GM23338 (cell line): Measurements from ENCODE around the gene TLR9. TPM values are rescaled to one million over a fixed set of nuclear protein-coding genes. Genes with fewer than 3 reads are reported as not detected.

Source experiments
- ATAC-seq: fragments of 200-7000 bp; cut with Tn5 transposase; 3 replicates; pipeline ENCODE4 v1.9.1; 2020
- DNase-seq: peaks from one replicate; pipeline ENCODE4 v3.0.0-alpha.2; 2015; ENCODE audit warnings: low spot score
- H2AFZ ChIP-seq: fragments of 200-600 bp; sonication (generic); 2 replicates; pipeline ENCODE4 v1.8.0; 2016; ENCODE audit warnings: antibody characterized with exemption, mild to moderate bottlenecking, moderate library complexity
- H3F3A ChIP-seq: fragments of 200-600 bp; sonication (generic); replicated peaks from 2 replicates; pipeline ENCODE4 v1.8.0; 2017; ENCODE audit warnings: antibody characterized with exemption, mixed run types, low read depth
- H3K27ac ChIP-seq: fragments of 200-600 bp; sonication (generic); 2 replicates; pipeline ENCODE4 v1.6.1; 2016; ENCODE audit warnings: low read depth
- H3K27me3 ChIP-seq: fragments of 200-600 bp; sonication (generic); 2 replicates; pipeline ENCODE4 v1.8.0; 2016; ENCODE audit warnings: mild to moderate bottlenecking, mixed run types, moderate library complexity; ENCODE audit not compliant: insufficient read depth
- H3K36me3 ChIP-seq: fragments of 200-600 bp; sonication (generic); 2 replicates; pipeline ENCODE4 v1.8.0; 2016; ENCODE audit warnings: mild to moderate bottlenecking; ENCODE audit not compliant: insufficient read depth
- H3K4me1 ChIP-seq: fragments of 200-600 bp; sonication (generic); 2 replicates; pipeline ENCODE4 v1.8.0; 2016; ENCODE audit warnings: mild to moderate bottlenecking, moderate library complexity; ENCODE audit not compliant: insufficient read depth
- H3K4me2 ChIP-seq: fragments of 200-600 bp; sonication (generic); 2 replicates; pipeline ENCODE4 v1.7.1; 2017; ENCODE audit warnings: mixed run types
- H3K4me3 ChIP-seq: fragments of 200-600 bp; sonication (generic); 2 replicates; pipeline ENCODE4 v1.6.1; 2016; ENCODE audit warnings: mixed run types
- H3K79me2 ChIP-seq: fragments of 200-600 bp; sonication (generic); replicated peaks from 2 replicates; pipeline ENCODE4 v1.8.0; 2017; ENCODE audit warnings: mild to moderate bottlenecking; ENCODE audit not compliant: insufficient read depth
- H3K9me2 ChIP-seq: fragments of 200-600 bp; sonication (generic); 2 replicates; pipeline ENCODE4 v1.8.0; 2017; ENCODE audit not compliant: insufficient read depth
- H4K20me1 ChIP-seq: fragments of 200-600 bp; sonication (generic); replicated peaks from 2 replicates; pipeline ENCODE4 v1.8.0; 2017; ENCODE audit warnings: mild to moderate bottlenecking; ENCODE audit not compliant: insufficient read depth
- H3K27ac Mint-ChIP-seq: 2 replicates; pipeline ENCODE4 v1.8.0; 2020; ENCODE audit warnings: inconsistent platforms, mild to moderate bottlenecking, moderate library complexity, mixed read lengths
- H3K27me3 Mint-ChIP-seq: 3 replicates; pipeline ENCODE4 v1.8.0; 2022; ENCODE audit warnings: low read depth, mild to moderate bottlenecking, moderate library complexity, mixed read lengths, inconsistent platforms; ENCODE audit not compliant: insufficient read depth, poor library complexity
- H3K36me3 Mint-ChIP-seq: 3 replicates; pipeline ENCODE4 v1.8.0; 2021; ENCODE audit warnings: low read depth, mild to moderate bottlenecking, inconsistent platforms, moderate library complexity, mixed read lengths
- H3K4me1 Mint-ChIP-seq: 3 replicates; pipeline ENCODE4 v1.8.0; 2020; ENCODE audit warnings: mild to moderate bottlenecking, inconsistent platforms, mixed read lengths
- H3K4me3 Mint-ChIP-seq: 3 replicates; pipeline ENCODE4 v1.8.0; 2021; ENCODE audit warnings: moderate library complexity, mild to moderate bottlenecking, inconsistent platforms, mixed read lengths
- H3K9me3 Mint-ChIP-seq: 3 replicates; pipeline ENCODE4 v1.8.0; 2020; ENCODE audit warnings: moderate library complexity, mild to moderate bottlenecking, inconsistent platforms, mixed read lengths
- CREB1 ChIP-seq: fragments of 250-450 bp; sonication (Bioruptor Pico); IDR thresholded peaks from 2 replicates; pipeline ENCODE4 v1.5.0; 2020; ENCODE audit warnings: low read depth, mild to moderate bottlenecking, moderate library complexity
- EZH2 ChIP-seq: fragments of 200-600 bp; sonication (generic); IDR thresholded peaks from one replicate; pipeline ENCODE4 v1.8.0; 2017; ENCODE audit warnings: antibody characterized with exemption, mild to moderate bottlenecking, low read depth; ENCODE audit not compliant: unreplicated experiment
- EZH2phosphoT487 ChIP-seq: fragments of 200-600 bp; sonication (generic); IDR thresholded peaks from one replicate; pipeline ENCODE4 v1.8.1; 2018; ENCODE audit warnings: antibody characterized with exemption; ENCODE audit not compliant: unreplicated experiment
- JUNB ChIP-seq: IDR thresholded peaks from one replicate; pipeline ENCODE4 v1.6.1; 2016; ENCODE audit warnings: antibody characterized with exemption; ENCODE audit not compliant: unreplicated experiment
- POLR2AphosphoS5 ChIP-seq: IDR thresholded peaks from 2 replicates; pipeline ENCODE4 v1.6.1; 2016; ENCODE audit warnings: antibody characterized with exemption, low read depth
- ZNF331 ChIP-seq: fragments of 250-450 bp; sonication (Bioruptor Pico); IDR thresholded peaks from 2 replicates; pipeline ENCODE4 v1.5.0; 2020; ENCODE audit warnings: low read depth, mild to moderate bottlenecking, moderate library complexity
- polyA plus RNA-seq: library from polyadenylated mRNA; unstranded; fragments of >200 nt; fragmentation: Nextera tagmentation; extraction: Ambion mirVana; gene quantifications from 2 replicates; pipeline ENCODE4 v1.2.1, GENCODE V29; 2016
- total RNA-seq: library from RNA; depleted of rRNA; stranded (reverse); fragments of >200 nt; shearing (Covaris generic); gene quantifications from 2 replicates; pipeline ENCODE4 v1.2.3, GENCODE V29; 2014
- TF ChIP-seq, protein P1 (sequence below): fragments of 250-450 bp; sonication (Bioruptor Pico); IDR thresholded peaks from 2 replicates; pipeline ENCODE4 v1.5.0; 2020; ENCODE audit warnings: mild to moderate bottlenecking, moderate library complexity

The TLR9 gene
- total and polyA plus RNA-seq, 2 experiments from 2014 or later: not detected

DNA sequence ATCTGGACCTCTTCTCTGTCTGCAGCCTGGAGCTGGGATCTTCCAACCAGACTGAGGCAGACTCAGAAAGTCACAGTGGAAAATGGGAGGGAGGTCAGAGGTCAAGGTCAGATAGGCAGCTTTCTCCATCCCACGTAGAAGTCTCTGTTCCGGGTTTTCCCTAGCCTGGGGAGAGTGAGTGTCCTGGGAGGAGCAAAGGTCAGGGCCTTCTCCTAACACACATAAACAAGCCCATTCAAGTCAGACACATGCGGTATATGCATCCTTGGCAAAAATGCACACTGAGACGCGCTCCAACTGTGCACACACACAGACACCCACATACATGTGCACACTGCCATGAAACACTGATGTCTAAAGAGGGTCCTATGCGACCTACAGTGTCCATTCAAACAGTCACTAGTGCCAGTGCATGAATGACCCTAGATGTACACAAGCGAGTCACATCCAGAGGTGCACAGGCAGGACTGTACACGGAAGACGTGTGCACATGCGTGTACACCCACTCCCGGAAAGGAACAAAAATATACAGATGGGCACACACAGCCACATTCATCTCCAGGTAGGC, 12.8 kb upstream of the TLR9 start:
- DNase-seq (peak; percentile 49), ATAC-seq (peak; percentile 23)
- Mint-ChIP-seq H3K36me3 (peaks cover 15% of the 10 kb centered on the region), H3K27me3 (peaks cover 16% of the 10 kb centered on the region), H3K27ac (peak overlapping the region; percentile 54; the same call in 1 of the 2 replicates), H3K4me3 (peak overlapping the region; percentile 96), H3K4me1 (peaks cover 51% of the 10 kb centered on the region), H3K9me3 (peaks cover 2% of the 10 kb centered on the region; the same call in 2 of the 3 replicates)
- Histone ChIP-seq H3K9me2 (no peaks in the 10 kb centered on the region), H3F3A (peaks cover 13% of the 10 kb centered on the region; the same call in 1 of the 2 replicates), H3K27me3 (peaks cover 5% of the 10 kb centered on the region; the same call in 1 of the 2 replicates), H2AFZ (peak overlapping the region; percentile 28; the same call in 1 of the 2 replicates), H3K79me2 (peaks cover 25% of the 10 kb centered on the region), H3K4me2 (peak overlapping the region; percentile 99), H4K20me1 (peaks cover 1% of the 10 kb centered on the region; the same call in 1 of the 2 replicates), H3K4me1 (peaks cover 33% of the 10 kb centered on the region), H3K4me3 (peak overlapping the region; percentile 93), H3K36me3 (no peaks in the 10 kb centered on the region), H3K27ac (no peak overlapping the region)
- TF ChIP-seq, protein P1, sequence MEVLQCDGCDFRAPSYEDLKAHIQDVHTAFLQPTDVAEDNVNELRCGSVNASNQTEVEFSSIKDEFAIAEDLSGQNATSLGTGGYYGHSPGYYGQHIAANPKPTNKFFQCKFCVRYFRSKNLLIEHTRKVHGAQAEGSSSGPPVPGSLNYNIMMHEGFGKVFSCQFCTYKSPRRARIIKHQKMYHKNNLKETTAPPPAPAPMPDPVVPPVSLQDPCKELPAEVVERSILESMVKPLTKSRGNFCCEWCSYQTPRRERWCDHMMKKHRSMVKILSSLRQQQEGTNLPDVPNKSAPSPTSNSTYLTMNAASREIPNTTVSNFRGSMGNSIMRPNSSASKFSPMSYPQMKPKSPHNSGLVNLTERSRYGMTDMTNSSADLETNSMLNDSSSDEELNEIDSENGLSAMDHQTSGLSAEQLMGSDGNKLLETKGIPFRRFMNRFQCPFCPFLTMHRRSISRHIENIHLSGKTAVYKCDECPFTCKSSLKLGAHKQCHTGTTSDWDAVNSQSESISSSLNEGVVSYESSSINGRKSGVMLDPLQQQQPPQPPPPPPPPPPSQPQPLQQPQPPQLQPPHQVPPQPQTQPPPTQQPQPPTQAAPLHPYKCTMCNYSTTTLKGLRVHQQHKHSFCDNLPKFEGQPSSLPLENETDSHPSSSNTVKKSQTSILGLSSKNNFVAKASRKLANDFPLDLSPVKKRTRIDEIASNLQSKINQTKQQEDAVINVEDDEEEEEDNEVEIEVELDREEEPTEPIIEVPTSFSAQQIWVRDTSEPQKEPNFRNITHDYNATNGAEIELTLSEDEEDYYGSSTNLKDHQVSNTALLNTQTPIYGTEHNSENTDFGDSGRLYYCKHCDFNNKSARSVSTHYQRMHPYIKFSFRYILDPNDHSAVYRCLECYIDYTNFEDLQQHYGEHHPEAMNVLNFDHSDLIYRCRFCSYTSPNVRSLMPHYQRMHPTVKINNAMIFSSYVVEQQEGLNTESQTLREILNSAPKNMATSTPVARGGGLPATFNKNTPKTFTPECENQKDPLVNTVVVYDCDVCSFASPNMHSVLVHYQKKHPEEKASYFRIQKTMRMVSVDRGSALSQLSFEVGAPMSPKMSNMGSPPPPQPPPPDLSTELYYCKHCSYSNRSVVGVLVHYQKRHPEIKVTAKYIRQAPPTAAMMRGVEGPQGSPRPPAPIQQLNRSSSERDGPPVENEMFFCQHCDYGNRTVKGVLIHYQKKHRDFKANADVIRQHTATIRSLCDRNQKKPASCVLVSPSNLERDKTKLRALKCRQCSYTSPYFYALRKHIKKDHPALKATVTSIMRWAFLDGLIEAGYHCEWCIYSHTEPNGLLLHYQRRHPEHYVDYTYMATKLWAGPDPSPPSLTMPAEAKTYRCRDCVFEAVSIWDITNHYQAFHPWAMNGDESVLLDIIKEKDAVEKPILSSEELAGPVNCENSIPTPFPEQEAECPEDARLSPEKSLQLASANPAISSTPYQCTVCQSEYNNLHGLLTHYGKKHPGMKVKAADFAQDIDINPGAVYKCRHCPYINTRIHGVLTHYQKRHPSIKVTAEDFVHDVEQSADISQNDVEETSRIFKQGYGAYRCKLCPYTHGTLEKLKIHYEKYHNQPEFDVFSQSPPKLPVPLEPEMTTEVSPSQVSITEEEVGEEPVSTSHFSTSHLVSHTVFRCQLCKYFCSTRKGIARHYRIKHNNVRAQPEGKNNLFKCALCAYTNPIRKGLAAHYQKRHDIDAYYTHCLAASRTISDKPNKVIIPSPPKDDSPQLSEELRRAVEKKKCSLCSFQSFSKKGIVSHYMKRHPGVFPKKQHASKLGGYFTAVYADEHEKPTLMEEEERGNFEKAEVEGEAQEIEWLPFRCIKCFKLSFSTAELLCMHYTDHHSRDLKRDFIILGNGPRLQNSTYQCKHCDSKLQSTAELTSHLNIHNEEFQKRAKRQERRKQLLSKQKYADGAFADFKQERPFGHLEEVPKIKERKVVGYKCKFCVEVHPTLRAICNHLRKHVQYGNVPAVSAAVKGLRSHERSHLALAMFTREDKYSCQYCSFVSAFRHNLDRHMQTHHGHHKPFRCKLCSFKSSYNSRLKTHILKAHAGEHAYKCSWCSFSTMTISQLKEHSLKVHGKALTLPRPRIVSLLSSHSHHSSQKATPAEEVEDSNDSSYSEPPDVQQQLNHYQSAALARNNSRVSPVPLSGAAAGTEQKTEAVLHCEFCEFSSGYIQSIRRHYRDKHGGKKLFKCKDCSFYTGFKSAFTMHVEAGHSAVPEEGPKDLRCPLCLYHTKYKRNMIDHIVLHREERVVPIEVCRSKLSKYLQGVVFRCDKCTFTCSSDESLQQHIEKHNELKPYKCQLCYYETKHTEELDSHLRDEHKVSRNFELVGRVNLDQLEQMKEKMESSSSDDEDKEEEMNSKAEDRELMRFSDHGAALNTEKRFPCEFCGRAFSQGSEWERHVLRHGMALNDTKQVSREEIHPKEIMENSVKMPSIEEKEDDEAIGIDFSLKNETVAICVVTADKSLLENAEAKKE (CRISPR knock-in tag): no peak
- no peak for TF ChIP-seq POLR2AphosphoS5
- TF ChIP-seq EZH2: no peak
- no peak for TF ChIP-seq JUNB
- no peak for TF ChIP-seq ZNF331 (CRISPR knock-in tag)
- TF ChIP-seq EZH2phosphoT487: no peak
- TF ChIP-seq CREB1: 0 out of 2 replicates have a peak, but pooled peaks have one; percentile 6
